Fibroblast of mammary gland (primary cell): ENCODE data around the gene TRIL.

Source experiments
- DNase-seq: peaks from one replicate; pipeline ENCODE4 v3.0.0-alpha.2; 2010; ENCODE audit warnings: low read depth
- H3K4me3 ChIP-seq: 2 replicates; pipeline ENCODE4 v1.5.1; 2011; ENCODE audit warnings: low read depth, mild to moderate bottlenecking, low read length, moderate library complexity; ENCODE audit not compliant: control insufficient read depth
- CTCF ChIP-seq: conservative IDR thresholded peaks from 2 replicates; pipeline ENCODE4 v1.5.1; 2011; ENCODE audit warnings: low read depth, low read length, inconsistent platforms; ENCODE audit not compliant: control insufficient read depth, insufficient read depth

TRIL gene

DNA sequence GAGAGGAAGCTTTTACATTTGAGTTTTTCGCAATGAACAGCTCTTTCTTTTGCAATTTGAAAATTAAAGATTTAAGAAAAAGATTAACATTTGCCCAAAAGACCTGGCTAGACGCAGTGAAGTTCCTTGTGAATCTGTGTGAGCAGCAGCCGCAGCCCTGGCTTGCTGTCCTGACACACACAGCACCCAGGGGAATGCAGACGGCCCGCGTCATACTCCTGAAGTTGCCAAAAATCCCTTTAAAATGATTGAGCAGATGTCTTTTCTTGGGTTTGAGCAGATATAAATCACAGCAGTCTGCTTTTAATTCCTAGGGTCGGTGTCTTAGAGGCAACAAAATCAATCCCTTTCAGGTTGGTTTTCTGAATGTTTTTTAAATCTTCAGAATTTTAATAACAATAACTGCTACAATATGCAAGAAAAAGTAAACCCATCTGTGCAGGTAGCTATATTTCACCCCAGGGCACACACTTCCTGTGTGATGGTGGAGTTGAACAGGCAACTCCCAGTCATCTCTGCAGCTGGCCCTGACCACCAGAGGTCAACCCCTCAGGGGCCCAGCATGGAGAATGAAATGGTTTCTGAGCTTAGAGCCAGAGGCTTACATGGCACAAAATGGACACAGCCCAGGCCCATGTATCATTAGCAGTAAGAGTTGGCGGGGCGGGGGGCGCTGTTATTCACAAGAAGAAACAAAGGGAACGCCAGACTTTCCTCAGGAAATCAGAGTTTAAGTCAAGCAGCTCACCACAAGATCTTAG lies 32.2 kb upstream of the TRIL start:
- H3K4me3 ChIP-seq = no peak overlapping the region
- TF ChIP-seq CTCF = no peak
- DNase-seq = peak; percentile 78

DNA sequence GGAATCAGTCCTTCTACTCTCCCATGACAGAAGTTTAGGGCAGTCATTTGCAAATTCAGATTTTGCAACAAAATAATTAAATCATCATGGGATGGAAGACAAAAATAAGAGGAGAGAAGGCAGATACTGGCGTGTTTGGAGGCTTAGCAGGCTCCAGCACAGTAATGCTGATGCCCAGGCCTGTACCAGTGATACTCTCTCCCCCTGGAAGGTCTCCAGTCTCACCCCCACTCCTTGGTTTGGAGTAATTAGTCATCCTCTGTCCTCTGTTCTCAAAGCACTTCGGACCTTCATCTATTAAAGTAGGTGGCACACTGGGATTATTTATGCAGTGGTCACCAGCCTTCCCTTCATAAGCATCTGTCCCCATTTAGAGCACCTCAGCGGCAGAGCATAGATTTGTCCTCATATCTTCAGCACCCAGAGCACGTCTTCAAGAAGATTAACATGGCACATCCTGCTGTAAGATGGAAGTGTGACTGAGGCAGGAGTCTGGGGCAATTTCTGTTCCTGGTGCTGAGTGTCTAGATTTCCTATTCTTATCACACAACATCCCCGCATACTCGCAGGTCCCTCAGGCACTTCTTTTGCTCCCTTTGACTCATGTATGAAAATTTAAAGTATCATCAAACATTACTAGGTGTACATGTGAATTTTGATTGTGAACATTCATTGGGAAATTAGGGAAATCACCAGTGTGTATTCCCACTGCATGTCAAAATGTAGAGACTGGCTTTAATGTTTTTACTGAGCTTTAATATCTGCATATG lies 31.3 kb upstream of the TRIL start:
- H3K4me3 ChIP-seq = no peak overlapping the region
- DNase-seq = no peak
- TF ChIP-seq CTCF = no peak

GRCh38 chr7:28988810-28989209 lies 30.7 kb upstream of the TRIL start:
- DNase-seq = peak; percentile 98
- TF ChIP-seq CTCF = no peak
- no peak overlapping the region for H3K4me3 ChIP-seq

DNA sequence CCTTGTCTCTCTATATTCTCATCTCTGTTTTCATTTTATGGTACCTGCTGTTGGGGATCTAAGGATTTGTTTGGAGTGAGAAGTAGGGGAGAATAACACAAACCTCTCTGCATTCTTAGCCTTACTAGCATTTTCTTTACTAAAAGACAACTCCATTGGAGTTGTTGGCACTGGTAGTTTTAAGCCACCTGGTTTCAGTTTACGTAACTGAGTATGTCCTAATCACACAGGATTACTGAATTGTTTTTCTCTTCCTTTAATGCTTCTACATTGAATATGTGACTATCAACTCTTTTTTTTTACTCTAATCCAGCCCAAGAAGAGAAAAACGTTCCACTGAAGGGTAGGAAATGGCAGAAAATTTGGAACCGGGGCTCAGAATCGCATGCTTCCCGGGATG lies 30.0 kb upstream of the TRIL start:
- DNase-seq = peak; percentile 74
- H3K4me3 ChIP-seq = no peak overlapping the region
- TF ChIP-seq CTCF = no peak

GRCh38 chr7:28986765-28987110 lies 28.6 kb upstream of the TRIL start:
- TF ChIP-seq CTCF = no peak

DNA sequence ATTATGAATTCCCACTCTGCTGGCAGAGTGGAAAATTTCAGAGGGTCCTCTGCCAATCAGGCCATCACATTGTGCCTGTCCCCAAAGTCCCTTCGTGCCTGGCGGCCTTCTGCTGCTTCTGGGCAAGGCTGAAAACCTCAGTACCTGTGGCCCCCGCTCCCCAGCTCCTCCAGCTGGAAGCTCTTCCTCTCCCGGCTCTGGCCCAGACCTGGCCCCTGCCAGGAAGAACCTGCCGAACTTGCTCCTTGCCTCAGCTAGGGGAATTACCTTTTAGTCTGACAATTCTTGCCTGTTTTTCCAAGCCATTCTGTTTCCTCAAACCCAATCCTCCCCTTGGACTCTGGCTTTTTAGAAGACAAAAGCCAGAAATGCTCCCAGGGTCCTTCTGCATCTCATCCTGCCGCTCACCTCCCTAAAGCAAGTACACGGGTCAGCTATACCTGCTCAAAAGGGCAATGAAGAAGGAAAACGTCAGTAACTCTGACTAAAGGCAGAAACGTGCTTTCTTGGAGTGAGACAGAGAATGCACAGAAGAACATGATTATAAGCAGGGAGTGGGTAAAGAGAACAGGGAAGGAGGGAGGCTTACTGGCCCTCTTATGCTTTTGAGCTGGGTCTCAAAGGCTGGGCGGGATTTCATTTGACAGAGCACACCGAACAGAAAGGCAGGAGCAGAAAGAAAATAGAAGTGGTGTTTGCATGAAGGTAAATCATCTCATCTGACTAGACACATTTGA lies 28.1 kb upstream of the TRIL start:
- no peak overlapping the region for H3K4me3 ChIP-seq
- no peak for DNase-seq
- TF ChIP-seq CTCF = no peak

More at GRCh38 chr7:28986765-28987110, 28.6 kb upstream of the TRIL start:
- DNase-seq = peak; percentile 94
- no peak overlapping the region for H3K4me3 ChIP-seq
